Liver (tissue), 9 donors: ENCODE results near the gene REPS2. TPM values are rescaled to one million over a fixed set of nuclear protein-coding genes. Genes with fewer than 3 reads are reported as not detected.

Experiments
- DNase-seq: peaks from one replicate; pipeline ENCODE4 v3.0.0-alpha.2; 2017; ENCODE audit warnings: low spot score
- H3K27ac ChIP-seq, 2 donors: one replicate each; pipeline ENCODE4 v1.7.0; 2013; ENCODE audit warnings: inconsistent platforms in 2 of 2, low read length in 2 of 2, control low read depth in 1 of 2, low read depth in 1 of 2, mild to moderate bottlenecking in 1 of 2
- H3K27me3 ChIP-seq, 4 donors: one replicate each; pipeline versions ENCODE4 v1.6.1 to v1.7.0; 2013; ENCODE audit warnings: low read length in 3 of 4, inconsistent platforms in 1 of 4, mild to moderate bottlenecking in 1 of 4, moderate library complexity in 1 of 4; ENCODE audit not compliant: control insufficient read depth in 4 of 4, insufficient read depth in 4 of 4
- H3K36me3 ChIP-seq, 4 donors: one replicate each; pipeline versions ENCODE4 v1.6.1 to v1.7.0; 2013; ENCODE audit warnings: low read length in 3 of 4, mild to moderate bottlenecking in 3 of 4, low read depth in 1 of 4, moderate library complexity in 1 of 4; ENCODE audit not compliant: control insufficient read depth in 4 of 4, insufficient read depth in 3 of 4
- H3K4me1 ChIP-seq, 4 donors: one replicate each; pipeline versions ENCODE4 v1.6.1 to v1.7.0; 2013; ENCODE audit warnings: low read length in 3 of 4, mild to moderate bottlenecking in 3 of 4, moderate library complexity in 1 of 4; ENCODE audit not compliant: control insufficient read depth in 4 of 4, insufficient read depth in 4 of 4
- H3K4me3 ChIP-seq, 3 donors: one replicate each; pipeline versions ENCODE4 v1.6.1 to v1.7.0; 2013; ENCODE audit warnings: low read length in 3 of 3, control low read depth in 1 of 3, low read depth in 1 of 3, mild to moderate bottlenecking in 1 of 3
- H3K9ac ChIP-seq, 2 donors: one replicate each; pipeline ENCODE4 v1.7.0; 2013; ENCODE audit warnings: low read length in 2 of 2, mild to moderate bottlenecking in 2 of 2, moderate library complexity in 2 of 2, control low read depth in 1 of 2, low read depth in 1 of 2
- H3K9me3 ChIP-seq, 4 donors: one replicate each; pipeline versions ENCODE4 v1.6.1 to v1.7.0; 2013; ENCODE audit warnings: low read length in 3 of 4; ENCODE audit not compliant: control insufficient read depth in 4 of 4
- FOXA1 ChIP-seq: IDR thresholded peaks from 2 replicates; pipeline ENCODE4 v1.6.1; 2016; ENCODE audit warnings: antibody characterized with exemption
- FOXA2 ChIP-seq: IDR thresholded peaks from 2 replicates; pipeline ENCODE4 v1.6.1; 2016; ENCODE audit warnings: antibody characterized with exemption
- GABPA ChIP-seq, 2 donors: IDR thresholded peaks in 1 of 2; conservative IDR thresholded peaks in 1 of 2; 2 replicates each; pipeline ENCODE4 v1.6.1; 2016; ENCODE audit warnings: antibody characterized with exemption in 2 of 2, mild to moderate bottlenecking in 1 of 2, moderate library complexity in 1 of 2
- JUND ChIP-seq, 2 donors: IDR thresholded peaks; 2 replicates each; pipeline ENCODE4 v1.6.1; 2016; ENCODE audit warnings: antibody characterized with exemption in 2 of 2
- NR2F2 ChIP-seq: IDR thresholded peaks from 2 replicates; pipeline ENCODE4 v1.6.1; 2016; ENCODE audit warnings: antibody characterized with exemption
- RAD21 ChIP-seq, 2 donors: IDR thresholded peaks; 2 replicates each; pipeline ENCODE4 v1.6.1; 2016; ENCODE audit warnings: antibody characterized with exemption in 2 of 2, mild to moderate bottlenecking in 2 of 2
- RXRA ChIP-seq, 2 donors: IDR thresholded peaks; 2 replicates each; pipeline ENCODE4 v1.6.1; 2017 to 2018; ENCODE audit warnings: antibody characterized with exemption in 2 of 2, mild to moderate bottlenecking in 1 of 2
- TAF1 ChIP-seq: conservative IDR thresholded peaks from 2 replicates; pipeline ENCODE4 v1.6.1; 2016; ENCODE audit warnings: antibody characterized with exemption, mild to moderate bottlenecking
- YY1 ChIP-seq: IDR thresholded peaks from 2 replicates; pipeline ENCODE4 v1.6.1; 2016; ENCODE audit warnings: antibody characterized with exemption, mild to moderate bottlenecking
- WGBS: extraction: QIAGEN DNeasy Blood & Tissue Kit; methylation state at CpG from one replicate; pipeline ENCODE4 v1.1.7; 2013; 5-methylcytosine and 5-hydroxymethylcytosine counted together
- polyA plus RNA-seq, 2 donors: library from polyadenylated mRNA; stranded (reverse) in 1 of 2; unstranded in 1 of 2; fragments of 200-250 nt in 1 of 2; fragments of >200 nt in 1 of 2; fragmentation: Nextera tagmentation in 1 of 2; extraction: Ambion mirVana in 1 of 2; gene quantifications; one replicate each; pipeline versions ENCODE4 v1.2.1 to v1.2.3, GENCODE V29; 2013 to 2015
- total RNA-seq, 2 donors: library from RNA; depleted of rRNA; stranded (reverse); fragments of >200 nt; gene quantifications; one replicate each; pipeline ENCODE4 v1.2.3, GENCODE V29; 2014
- TF ChIP-seq, protein P1 (sequence below): IDR thresholded peaks from 2 replicates; pipeline ENCODE4 v1.6.1; 2016; ENCODE audit warnings: antibody characterized with exemption, mild to moderate bottlenecking
- TF ChIP-seq, protein P2 (sequence below): IDR thresholded peaks from 2 replicates; pipeline ENCODE4 v1.6.1; 2016; ENCODE audit warnings: antibody characterized with exemption
- TF ChIP-seq, protein P3 (sequence below): IDR thresholded peaks from 2 replicates; pipeline ENCODE4 v1.6.1; 2016; ENCODE audit warnings: antibody characterized with exemption
- TF ChIP-seq, protein P4 (sequence below): fragments of 150-350 bp; IDR thresholded peaks from 2 replicates; pipeline ENCODE4 v1.5.1; 2017; ENCODE audit warnings: improper control_type of control experiment, low read depth, low read length; ENCODE audit not compliant: missing input control
- TF ChIP-seq, protein P5 (sequence below): IDR thresholded peaks from 2 replicates; pipeline ENCODE4 v1.6.1; 2016; ENCODE audit warnings: antibody characterized with exemption
- donor health status: healthy.
- donor health status: healthy.
- donor health status: healthy.
- donor health status: healthy.
- donor health status: healthy.

Gene REPS2
- total and polyA plus RNA-seq, 4 donors: 3.5 to 10.7 (median 6.2) TPM

DNA sequence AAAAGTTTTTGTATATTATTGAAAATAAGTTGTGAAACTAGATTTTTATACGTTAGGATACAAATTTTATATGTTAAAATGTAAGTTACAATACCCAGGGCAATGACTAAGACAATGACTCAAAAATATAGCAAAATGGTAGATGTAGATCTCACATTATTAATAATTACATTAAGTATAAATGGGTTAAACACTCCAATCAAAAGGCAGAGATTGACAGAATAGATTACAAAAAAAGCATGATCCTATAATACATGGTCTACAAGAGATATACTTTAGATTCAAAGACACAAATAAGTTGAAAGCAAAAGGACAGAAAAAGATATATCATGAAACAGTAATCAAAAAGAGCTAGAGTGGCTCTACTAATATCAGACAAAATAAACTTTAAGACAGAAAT lies 217.6 kb downstream of the REPS2 start:
- TF ChIP-seq, protein P1, sequence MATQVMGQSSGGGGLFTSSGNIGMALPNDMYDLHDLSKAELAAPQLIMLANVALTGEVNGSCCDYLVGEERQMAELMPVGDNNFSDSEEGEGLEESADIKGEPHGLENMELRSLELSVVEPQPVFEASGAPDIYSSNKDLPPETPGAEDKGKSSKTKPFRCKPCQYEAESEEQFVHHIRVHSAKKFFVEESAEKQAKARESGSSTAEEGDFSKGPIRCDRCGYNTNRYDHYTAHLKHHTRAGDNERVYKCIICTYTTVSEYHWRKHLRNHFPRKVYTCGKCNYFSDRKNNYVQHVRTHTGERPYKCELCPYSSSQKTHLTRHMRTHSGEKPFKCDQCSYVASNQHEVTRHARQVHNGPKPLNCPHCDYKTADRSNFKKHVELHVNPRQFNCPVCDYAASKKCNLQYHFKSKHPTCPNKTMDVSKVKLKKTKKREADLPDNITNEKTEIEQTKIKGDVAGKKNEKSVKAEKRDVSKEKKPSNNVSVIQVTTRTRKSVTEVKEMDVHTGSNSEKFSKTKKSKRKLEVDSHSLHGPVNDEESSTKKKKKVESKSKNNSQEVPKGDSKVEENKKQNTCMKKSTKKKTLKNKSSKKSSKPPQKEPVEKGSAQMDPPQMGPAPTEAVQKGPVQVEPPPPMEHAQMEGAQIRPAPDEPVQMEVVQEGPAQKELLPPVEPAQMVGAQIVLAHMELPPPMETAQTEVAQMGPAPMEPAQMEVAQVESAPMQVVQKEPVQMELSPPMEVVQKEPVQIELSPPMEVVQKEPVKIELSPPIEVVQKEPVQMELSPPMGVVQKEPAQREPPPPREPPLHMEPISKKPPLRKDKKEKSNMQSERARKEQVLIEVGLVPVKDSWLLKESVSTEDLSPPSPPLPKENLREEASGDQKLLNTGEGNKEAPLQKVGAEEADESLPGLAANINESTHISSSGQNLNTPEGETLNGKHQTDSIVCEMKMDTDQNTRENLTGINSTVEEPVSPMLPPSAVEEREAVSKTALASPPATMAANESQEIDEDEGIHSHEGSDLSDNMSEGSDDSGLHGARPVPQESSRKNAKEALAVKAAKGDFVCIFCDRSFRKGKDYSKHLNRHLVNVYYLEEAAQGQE: no peak
- TF ChIP-seq YY1 (no peak), FOXA1 (no peak)
- TF ChIP-seq, protein P2, sequence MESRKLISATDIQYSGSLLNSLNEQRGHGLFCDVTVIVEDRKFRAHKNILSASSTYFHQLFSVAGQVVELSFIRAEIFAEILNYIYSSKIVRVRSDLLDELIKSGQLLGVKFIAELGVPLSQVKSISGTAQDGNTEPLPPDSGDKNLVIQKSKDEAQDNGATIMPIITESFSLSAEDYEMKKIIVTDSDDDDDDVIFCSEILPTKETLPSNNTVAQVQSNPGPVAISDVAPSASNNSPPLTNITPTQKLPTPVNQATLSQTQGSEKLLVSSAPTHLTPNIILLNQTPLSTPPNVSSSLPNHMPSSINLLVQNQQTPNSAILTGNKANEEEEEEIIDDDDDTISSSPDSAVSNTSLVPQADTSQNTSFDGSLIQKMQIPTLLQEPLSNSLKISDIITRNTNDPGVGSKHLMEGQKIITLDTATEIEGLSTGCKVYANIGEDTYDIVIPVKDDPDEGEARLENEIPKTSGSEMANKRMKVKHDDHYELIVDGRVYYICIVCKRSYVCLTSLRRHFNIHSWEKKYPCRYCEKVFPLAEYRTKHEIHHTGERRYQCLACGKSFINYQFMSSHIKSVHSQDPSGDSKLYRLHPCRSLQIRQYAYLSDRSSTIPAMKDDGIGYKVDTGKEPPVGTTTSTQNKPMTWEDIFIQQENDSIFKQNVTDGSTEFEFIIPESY: no peak
- TF ChIP-seq, protein P3, sequence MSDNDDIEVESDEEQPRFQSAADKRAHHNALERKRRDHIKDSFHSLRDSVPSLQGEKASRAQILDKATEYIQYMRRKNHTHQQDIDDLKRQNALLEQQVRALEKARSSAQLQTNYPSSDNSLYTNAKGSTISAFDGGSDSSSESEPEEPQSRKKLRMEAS: no peak
- Histone ChIP-seq H3K27me3 (no peaks in the 10 kb centered on the region), H3K9ac (no peak overlapping the region), H3K36me3 (no peaks in the 10 kb centered on the region), H3K4me1 (no peaks in the 10 kb centered on the region), H3K4me3 (no peak overlapping the region), H3K27ac (no peak overlapping the region), H3K9me3 (peaks cover 0 to 24% (median 7%) of the 10 kb centered on the region in 4 donors)
- DNase-seq: no peak
- 91% methylated on average over 1 of the region's 1 CpG for WGBS

DNA sequence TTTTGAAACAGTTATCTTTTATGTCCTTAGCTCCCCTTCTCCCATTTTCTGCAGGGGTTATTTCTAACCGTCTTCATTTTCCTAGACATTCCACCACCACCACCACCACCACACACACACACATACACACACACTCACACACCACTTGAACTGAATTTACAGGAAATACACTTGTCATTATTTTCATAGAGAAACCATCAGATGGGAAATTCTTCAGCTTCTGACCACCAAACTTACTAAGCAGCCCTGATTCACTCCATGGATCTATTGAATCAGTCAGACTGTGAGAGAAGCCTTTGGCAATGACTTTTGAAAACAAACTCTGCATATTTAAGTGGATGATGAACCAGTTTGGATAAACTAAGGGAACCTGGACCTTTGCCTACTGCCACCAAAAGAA lies 218.5 kb downstream of the REPS2 start:
- Histone ChIP-seq H3K9me3 (peaks cover 0 to 24% (median 7%) of the 10 kb centered on the region in 4 donors), H3K27ac (no peak overlapping the region), H3K27me3 (no peaks in the 10 kb centered on the region), H3K9ac (no peak overlapping the region), H3K4me1 (no peaks in the 10 kb centered on the region), H3K36me3 (no peaks in the 10 kb centered on the region), H3K4me3 (no peak overlapping the region)
- DNase-seq: no peak
- 100% methylated on average over 1 of the region's 1 CpG for WGBS
- TF ChIP-seq, protein P4, sequence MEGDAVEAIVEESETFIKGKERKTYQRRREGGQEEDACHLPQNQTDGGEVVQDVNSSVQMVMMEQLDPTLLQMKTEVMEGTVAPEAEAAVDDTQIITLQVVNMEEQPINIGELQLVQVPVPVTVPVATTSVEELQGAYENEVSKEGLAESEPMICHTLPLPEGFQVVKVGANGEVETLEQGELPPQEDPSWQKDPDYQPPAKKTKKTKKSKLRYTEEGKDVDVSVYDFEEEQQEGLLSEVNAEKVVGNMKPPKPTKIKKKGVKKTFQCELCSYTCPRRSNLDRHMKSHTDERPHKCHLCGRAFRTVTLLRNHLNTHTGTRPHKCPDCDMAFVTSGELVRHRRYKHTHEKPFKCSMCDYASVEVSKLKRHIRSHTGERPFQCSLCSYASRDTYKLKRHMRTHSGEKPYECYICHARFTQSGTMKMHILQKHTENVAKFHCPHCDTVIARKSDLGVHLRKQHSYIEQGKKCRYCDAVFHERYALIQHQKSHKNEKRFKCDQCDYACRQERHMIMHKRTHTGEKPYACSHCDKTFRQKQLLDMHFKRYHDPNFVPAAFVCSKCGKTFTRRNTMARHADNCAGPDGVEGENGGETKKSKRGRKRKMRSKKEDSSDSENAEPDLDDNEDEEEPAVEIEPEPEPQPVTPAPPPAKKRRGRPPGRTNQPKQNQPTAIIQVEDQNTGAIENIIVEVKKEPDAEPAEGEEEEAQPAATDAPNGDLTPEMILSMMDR: no peak
- TF ChIP-seq GABPA (IDR thresholded peaks at IDR 0.05 in 1 of 2, conservative IDR thresholded peaks at IDR 0.05 in 1 of 2) (no peak), RAD21 (IDR thresholded peaks at IDR 0.05) (no peak), FOXA2 (no peak), FOXA1 (no peak), NR2F2 (no peak), JUND (IDR thresholded peaks at IDR 0.05) (no peak), TAF1 (no peak), RXRA (IDR thresholded peaks at IDR 0.05) (no peak)
- TF ChIP-seq, protein P1: no peak
- TF ChIP-seq, protein P5, sequence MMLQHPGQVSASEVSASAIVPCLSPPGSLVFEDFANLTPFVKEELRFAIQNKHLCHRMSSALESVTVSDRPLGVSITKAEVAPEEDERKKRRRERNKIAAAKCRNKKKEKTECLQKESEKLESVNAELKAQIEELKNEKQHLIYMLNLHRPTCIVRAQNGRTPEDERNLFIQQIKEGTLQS: no peak
- TF ChIP-seq, protein P2: no peak
- TF ChIP-seq, protein P3: no peak
